ENCODE results near the gene NELL2.
"Not testable (repeated sequence)": the region's sequence is repeated elsewhere in the genome, so short reads cannot be mapped to it uniquely, and the experiment has no call there.

The NELL2 gene

DNA sequence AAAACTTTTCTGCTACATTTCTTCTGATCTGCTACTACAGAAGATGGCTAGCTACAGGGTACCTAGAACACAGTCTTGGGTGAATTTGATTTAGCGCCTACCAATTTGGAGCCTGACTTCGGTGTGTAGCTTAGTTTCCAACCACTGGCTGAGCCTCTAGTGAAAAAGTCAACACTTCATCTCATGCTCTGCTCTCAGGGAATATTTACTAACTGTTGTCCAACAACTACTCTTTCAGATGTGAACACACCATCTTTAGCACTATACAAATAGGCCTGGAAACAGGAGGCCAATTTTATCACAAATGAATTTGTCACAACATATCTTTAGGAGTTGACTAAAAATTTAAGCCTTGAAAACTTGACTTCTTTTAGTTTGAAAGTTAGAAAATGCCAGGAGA is 167.9 kb downstream of the NELL2 start:
- H3K4me3 ChIP-seq (ENCODE audit: low read depth, low read length): no peak overlapping the region
- TF ChIP-seq, protein P1, sequence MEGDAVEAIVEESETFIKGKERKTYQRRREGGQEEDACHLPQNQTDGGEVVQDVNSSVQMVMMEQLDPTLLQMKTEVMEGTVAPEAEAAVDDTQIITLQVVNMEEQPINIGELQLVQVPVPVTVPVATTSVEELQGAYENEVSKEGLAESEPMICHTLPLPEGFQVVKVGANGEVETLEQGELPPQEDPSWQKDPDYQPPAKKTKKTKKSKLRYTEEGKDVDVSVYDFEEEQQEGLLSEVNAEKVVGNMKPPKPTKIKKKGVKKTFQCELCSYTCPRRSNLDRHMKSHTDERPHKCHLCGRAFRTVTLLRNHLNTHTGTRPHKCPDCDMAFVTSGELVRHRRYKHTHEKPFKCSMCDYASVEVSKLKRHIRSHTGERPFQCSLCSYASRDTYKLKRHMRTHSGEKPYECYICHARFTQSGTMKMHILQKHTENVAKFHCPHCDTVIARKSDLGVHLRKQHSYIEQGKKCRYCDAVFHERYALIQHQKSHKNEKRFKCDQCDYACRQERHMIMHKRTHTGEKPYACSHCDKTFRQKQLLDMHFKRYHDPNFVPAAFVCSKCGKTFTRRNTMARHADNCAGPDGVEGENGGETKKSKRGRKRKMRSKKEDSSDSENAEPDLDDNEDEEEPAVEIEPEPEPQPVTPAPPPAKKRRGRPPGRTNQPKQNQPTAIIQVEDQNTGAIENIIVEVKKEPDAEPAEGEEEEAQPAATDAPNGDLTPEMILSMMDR (IDR thresholded peaks at IDR 0.05; ENCODE audit: control insufficient read depth, extremely low read depth, insufficient read depth): no peak
- no peak for DNase-seq (ENCODE audit: low read depth)

DNA sequence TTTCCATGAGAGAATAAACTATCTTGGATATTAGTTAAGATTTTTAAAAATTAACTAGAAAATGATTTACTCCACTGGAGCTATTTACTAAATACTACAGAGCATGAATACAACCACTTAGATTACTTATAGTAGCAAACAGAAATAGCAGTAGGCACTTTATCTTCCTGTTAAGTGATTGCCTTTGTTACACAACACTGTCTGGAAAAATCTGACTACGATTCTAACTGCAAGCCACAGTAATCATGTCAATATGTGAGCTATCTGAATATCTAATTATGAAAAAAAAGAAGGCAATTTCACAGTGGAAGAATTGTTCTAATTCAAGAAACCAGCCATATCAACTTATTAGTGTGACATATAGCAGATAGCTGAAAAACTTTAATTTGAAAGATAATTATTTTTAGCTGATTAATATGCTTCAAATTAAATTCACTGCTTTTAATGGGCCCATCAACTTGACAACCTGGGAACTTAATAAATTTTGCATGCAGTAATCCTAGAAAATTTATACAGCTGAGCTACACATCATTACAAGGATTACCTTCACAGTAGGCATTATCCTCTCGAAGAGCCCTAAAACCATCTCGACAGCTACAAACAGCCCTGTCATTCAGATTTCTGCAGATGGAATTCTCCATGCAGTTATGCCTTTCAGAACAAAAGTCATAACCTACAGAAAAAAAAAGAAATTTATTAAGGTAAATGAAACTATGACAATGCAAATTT is 172.8 kb downstream of the NELL2 start:
- TF ChIP-seq, protein P1 (IDR thresholded peaks at IDR 0.05; ENCODE audit: control insufficient read depth, extremely low read depth, insufficient read depth): no peak

DNA sequence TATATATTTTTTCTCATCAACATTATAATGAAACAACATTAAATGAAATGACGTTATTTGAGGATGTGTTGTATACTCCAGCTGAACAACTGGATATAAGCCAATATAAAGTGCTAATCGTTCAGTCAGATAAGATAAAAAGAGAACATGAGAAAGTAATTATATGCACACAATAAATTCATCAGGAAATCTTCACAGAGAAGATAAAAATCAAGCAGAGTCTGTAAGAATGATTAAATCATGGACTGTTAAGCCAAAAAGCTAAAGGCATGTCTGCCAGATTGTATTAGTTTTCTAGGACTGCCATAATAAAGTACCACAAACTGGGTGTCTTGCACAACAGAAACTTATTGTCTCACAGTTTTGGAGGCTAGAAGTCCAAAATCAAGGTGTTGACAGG is 178.6 kb downstream of the NELL2 start:
- DNase-seq (ENCODE audit: low read depth): no peak
- TF ChIP-seq, protein P1 (IDR thresholded peaks at IDR 0.05; ENCODE audit: control insufficient read depth, extremely low read depth, insufficient read depth): no peak
- H3K4me3 ChIP-seq (ENCODE audit: low read depth, low read length): no peak overlapping the region

More for the DNA sequence above, 172.8 kb downstream of the NELL2 start:
- DNase-seq (ENCODE audit: low read depth): no peak
- no peak overlapping the region for H3K4me3 ChIP-seq (ENCODE audit: low read depth, low read length)

DNA sequence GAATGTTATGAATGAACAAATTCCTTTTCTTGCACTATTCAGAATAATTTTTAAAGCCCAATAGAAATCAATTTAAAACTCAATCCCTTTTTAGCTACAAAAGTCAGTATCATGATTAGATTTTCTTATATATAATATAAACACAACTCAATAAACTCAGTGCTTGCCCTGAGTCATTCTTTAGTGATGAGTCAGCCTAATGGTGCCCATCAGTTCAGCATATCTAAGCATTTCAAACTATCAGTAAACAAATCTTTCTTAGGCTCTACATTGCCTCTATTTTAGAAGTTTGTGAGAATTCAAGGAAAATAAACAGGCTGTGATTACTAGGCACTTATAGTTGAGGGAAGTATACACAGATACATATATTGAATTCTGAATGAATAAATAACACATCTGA is 179.6 kb downstream of the NELL2 start:
- DNase-seq (ENCODE audit: low read depth): no peak
- H3K4me3 ChIP-seq (ENCODE audit: low read depth, low read length): no peak overlapping the region
- TF ChIP-seq, protein P1 (IDR thresholded peaks at IDR 0.05; ENCODE audit: control insufficient read depth, extremely low read depth, insufficient read depth): no peak

DNA sequence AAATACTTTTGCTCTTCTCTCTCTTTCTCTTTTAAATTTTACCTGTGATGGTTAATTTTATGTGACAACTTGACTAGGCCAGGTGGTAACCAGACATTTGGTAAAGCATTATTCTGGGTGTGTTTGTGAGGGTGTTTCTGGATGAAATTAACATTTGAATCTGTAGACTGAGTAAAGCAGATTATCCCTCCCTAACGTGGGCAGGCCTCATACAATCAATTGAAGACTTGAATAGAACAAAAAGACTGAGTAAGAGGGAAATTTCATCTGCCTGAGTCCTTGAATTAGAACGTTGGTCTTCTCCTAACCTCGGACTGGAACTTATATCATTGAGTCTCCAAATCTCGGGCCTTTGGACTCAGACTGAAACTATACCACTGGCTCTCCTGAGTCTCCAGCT is 182.1 kb downstream of the NELL2 start:
- TF ChIP-seq, protein P1 (IDR thresholded peaks at IDR 0.05; ENCODE audit: control insufficient read depth, extremely low read depth, insufficient read depth): no peak
- H3K4me3 ChIP-seq (ENCODE audit: low read depth, low read length): no peak overlapping the region
- DNase-seq (ENCODE audit: low read depth): no peak

DNA sequence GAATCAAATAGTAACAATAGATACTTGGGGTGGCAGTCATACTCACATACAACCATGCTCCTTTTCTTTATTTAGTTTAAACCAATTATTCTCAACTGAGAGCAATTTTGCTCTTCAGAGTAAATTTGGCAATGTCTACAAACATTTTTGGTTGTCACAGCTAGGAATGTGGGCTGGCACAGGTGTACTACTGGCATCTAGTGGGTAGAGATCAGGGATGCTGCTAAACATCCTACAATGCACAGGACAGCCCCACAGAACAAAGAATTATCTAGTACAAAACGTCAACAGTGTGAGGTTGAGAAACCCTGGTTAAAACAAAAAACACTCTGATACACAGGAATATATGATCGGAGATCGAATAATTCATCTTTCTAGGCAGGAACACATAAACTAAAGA is 186.5 kb downstream of the NELL2 start:
- TF ChIP-seq, protein P1 (IDR thresholded peaks at IDR 0.05; ENCODE audit: control insufficient read depth, extremely low read depth, insufficient read depth): no peak
- no peak for DNase-seq (ENCODE audit: low read depth)
- no peak overlapping the region for H3K4me3 ChIP-seq (ENCODE audit: low read depth, low read length)

DNA sequence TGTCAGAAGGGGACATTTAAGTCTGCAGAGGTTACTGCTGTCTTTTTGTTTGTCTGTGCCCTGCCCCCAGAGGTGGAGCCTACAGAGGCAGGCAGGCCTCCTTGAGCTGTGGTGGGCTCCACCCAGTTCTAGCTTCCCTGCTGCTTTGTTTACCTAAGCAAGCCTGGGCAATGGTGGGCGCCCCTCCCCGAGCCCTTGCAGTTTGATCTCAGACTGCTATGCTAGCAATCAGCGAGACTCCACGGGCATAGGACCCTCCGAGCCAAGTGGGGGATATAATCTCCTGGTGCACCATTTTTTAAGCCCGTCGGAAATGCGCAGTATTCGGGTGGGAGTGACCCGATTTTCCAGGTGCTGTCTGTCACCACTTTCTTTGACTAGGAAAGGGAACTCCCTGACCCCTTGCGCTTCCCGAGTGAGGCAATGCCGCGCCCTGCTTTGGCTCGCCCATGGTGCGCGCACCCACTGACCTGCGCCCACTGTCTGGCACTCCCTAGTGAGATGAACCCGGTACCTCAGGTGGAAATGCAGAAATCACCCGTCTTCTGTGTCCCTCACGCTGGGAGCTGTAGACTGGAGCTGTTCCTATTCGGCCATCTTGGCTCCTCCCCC is 189.2 kb downstream of the NELL2 start:
- DNase-seq (ENCODE audit: low read depth): not testable (repeated sequence)
- H3K4me3 ChIP-seq (ENCODE audit: low read depth, low read length): 0 out of 2 replicates have a peak overlapping the region, but pooled peaks have one; percentile 15

Measured in LNCaP clone FGC (cell line).